ENCODE measurements around the gene KRT80.

KRT80 gene

GRCh38 chr12:52232674-52233461 is 41.1 kb upstream of the KRT80 start, which contains the start of gene KRT7:
KRT7 (plus strand) TSS chr12:52233243; CDS start chr12:52233297, 54 bp downstream.
- H3K4me1 ChIP-seq (ENCODE audit: insufficient read depth, low read length), result peaks cover 25% of the 10 kb centered on the region
- H3K9ac ChIP-seq (ENCODE audit: low read depth, low read length), result peak within 1 kb of the TSS; percentile 39; the same call in 1 of the 2 replicates
- H3K36me3 ChIP-seq (ENCODE audit: insufficient read depth, low read length), result no peaks in the 10 kb centered on the region
- H3K9me3 ChIP-seq (ENCODE audit: control insufficient read depth, insufficient read depth, low read length), result no peaks in the 10 kb centered on the region

GRCh38 chr12:52232203-52232673 is 40.4 kb upstream of the KRT80 start:
- H3K36me3 ChIP-seq (ENCODE audit: insufficient read depth, low read length), result no peaks in the 10 kb centered on the region
- H3K9me3 ChIP-seq (ENCODE audit: control insufficient read depth, insufficient read depth, low read length), result no peaks in the 10 kb centered on the region
- H3K4me1 ChIP-seq (ENCODE audit: insufficient read depth, low read length), result peaks cover 20% of the 10 kb centered on the region
- peak overlapping the region; percentile 39; the same call in 1 of the 2 replicates for H3K9ac ChIP-seq (ENCODE audit: low read depth, low read length)

GRCh38 chr12:52231305-52232202 is 39.7 kb upstream of the KRT80 start:
- Histone ChIP-seq H3K9ac (ENCODE audit: low read depth, low read length) (no peak overlapping the region), H3K4me1 (ENCODE audit: insufficient read depth, low read length) (peaks cover 20% of the 10 kb centered on the region), H3K36me3 (ENCODE audit: insufficient read depth, low read length) (no peaks in the 10 kb centered on the region), H3K9me3 (ENCODE audit: control insufficient read depth, insufficient read depth, low read length) (no peaks in the 10 kb centered on the region)

GRCh38 chr12:52230364-52231281 is 38.8 kb upstream of the KRT80 start:
- Histone ChIP-seq H3K36me3 (ENCODE audit: insufficient read depth, low read length) (no peaks in the 10 kb centered on the region), H3K4me1 (ENCODE audit: insufficient read depth, low read length) (peaks cover 20% of the 10 kb centered on the region), H3K9me3 (ENCODE audit: control insufficient read depth, insufficient read depth, low read length) (no peaks in the 10 kb centered on the region), H3K9ac (ENCODE audit: low read depth, low read length) (no peak overlapping the region)

- H3K4me1 ChIP-seq (ENCODE audit: insufficient read depth, low read length), result peaks cover 20% of the 10 kb centered on the region
These were observed 38.1 kb upstream of the KRT80 start for GRCh38 chr12:52229836-52230343.

GRCh38 chr12:52228931-52229330 is 37.1 kb upstream of the KRT80 start:
- H3K36me3 ChIP-seq (ENCODE audit: insufficient read depth, low read length), result no peaks in the 10 kb centered on the region
- no peak overlapping the region for H3K9ac ChIP-seq (ENCODE audit: low read depth, low read length)
- no peaks in the 10 kb centered on the region for H3K9me3 ChIP-seq (ENCODE audit: control insufficient read depth, insufficient read depth, low read length)
- peaks cover 20% of the 10 kb centered on the region for H3K4me1 ChIP-seq (ENCODE audit: insufficient read depth, low read length)

More at GRCh38 chr12:52229836-52230343, 38.1 kb upstream of the KRT80 start:
- Histone ChIP-seq H3K9me3 (ENCODE audit: control insufficient read depth, insufficient read depth, low read length) (no peaks in the 10 kb centered on the region), H3K9ac (ENCODE audit: low read depth, low read length) (no peak overlapping the region), H3K36me3 (ENCODE audit: insufficient read depth, low read length) (no peaks in the 10 kb centered on the region)

- no peak overlapping the region for H3K9ac ChIP-seq (ENCODE audit: low read depth, low read length)
- H3K4me1 ChIP-seq (ENCODE audit: insufficient read depth, low read length), result peaks cover 20% of the 10 kb centered on the region
- H3K36me3 ChIP-seq (ENCODE audit: insufficient read depth, low read length), result no peaks in the 10 kb centered on the region
- no peaks in the 10 kb centered on the region for H3K9me3 ChIP-seq (ENCODE audit: control insufficient read depth, insufficient read depth, low read length)
These were observed 36.6 kb upstream of the KRT80 start for GRCh38 chr12:52228366-52228765.

GRCh38 chr12:52227606-52228166 is 35.9 kb upstream of the KRT80 start:
- peaks cover 20% of the 10 kb centered on the region for H3K4me1 ChIP-seq (ENCODE audit: insufficient read depth, low read length)

GRCh38 chr12:52226446-52226845 is 34.6 kb upstream of the KRT80 start:
- peaks cover 10% of the 10 kb centered on the region for H3K4me1 ChIP-seq (ENCODE audit: insufficient read depth, low read length)
- H3K9ac ChIP-seq (ENCODE audit: low read depth, low read length), result no peak overlapping the region
- H3K9me3 ChIP-seq (ENCODE audit: control insufficient read depth, insufficient read depth, low read length), result no peaks in the 10 kb centered on the region
- H3K36me3 ChIP-seq (ENCODE audit: insufficient read depth, low read length), result no peaks in the 10 kb centered on the region

More at GRCh38 chr12:52227606-52228166, 35.9 kb upstream of the KRT80 start:
- Histone ChIP-seq H3K9me3 (ENCODE audit: control insufficient read depth, insufficient read depth, low read length) (no peaks in the 10 kb centered on the region), H3K36me3 (ENCODE audit: insufficient read depth, low read length) (no peaks in the 10 kb centered on the region), H3K9ac (ENCODE audit: low read depth, low read length) (no peak overlapping the region)

GRCh38 chr12:52225752-52226151 is 33.9 kb upstream of the KRT80 start:
- Histone ChIP-seq H3K9me3 (ENCODE audit: control insufficient read depth, insufficient read depth, low read length) (no peaks in the 10 kb centered on the region), H3K36me3 (ENCODE audit: insufficient read depth, low read length) (no peaks in the 10 kb centered on the region), H3K9ac (ENCODE audit: low read depth, low read length) (no peak overlapping the region), H3K4me1 (ENCODE audit: insufficient read depth, low read length) (peaks cover 3% of the 10 kb centered on the region; the same call in 1 of the 2 replicates)

- Histone ChIP-seq H3K9me3 (ENCODE audit: control insufficient read depth, insufficient read depth, low read length) (no peaks in the 10 kb centered on the region), H3K36me3 (ENCODE audit: insufficient read depth, low read length) (no peaks in the 10 kb centered on the region), H3K4me1 (ENCODE audit: insufficient read depth, low read length) (no peaks in the 10 kb centered on the region), H3K9ac (ENCODE audit: low read depth, low read length) (no peak overlapping the region)
These were observed 32.3 kb upstream of the KRT80 start for GRCh38 chr12:52224151-52224550.

GRCh38 chr12:52223406-52224039 is 31.7 kb upstream of the KRT80 start:
- H3K36me3 ChIP-seq (ENCODE audit: insufficient read depth, low read length), result no peaks in the 10 kb centered on the region
- H3K4me1 ChIP-seq (ENCODE audit: insufficient read depth, low read length), result no peaks in the 10 kb centered on the region
- no peaks in the 10 kb centered on the region for H3K9me3 ChIP-seq (ENCODE audit: control insufficient read depth, insufficient read depth, low read length)
- H3K9ac ChIP-seq (ENCODE audit: low read depth, low read length), result no peak overlapping the region

GRCh38 chr12:52222692-52223091 is 30.9 kb upstream of the KRT80 start:
- no peaks in the 10 kb centered on the region for H3K4me1 ChIP-seq (ENCODE audit: insufficient read depth, low read length)
- H3K36me3 ChIP-seq (ENCODE audit: insufficient read depth, low read length), result no peaks in the 10 kb centered on the region
- no peaks in the 10 kb centered on the region for H3K9me3 ChIP-seq (ENCODE audit: control insufficient read depth, insufficient read depth, low read length)
- H3K9ac ChIP-seq (ENCODE audit: low read depth, low read length), result no peak overlapping the region

All from ES-I3 (cell line).